Measurements from ENCODE around the gene EPN3. TPM values are rescaled to one million over a fixed set of nuclear protein-coding genes. Genes with fewer than 3 reads are reported as not detected.

Gene EPN3
- total RNA-seq, 1 donor from 2014 or later = 9.1 TPM

DNA sequence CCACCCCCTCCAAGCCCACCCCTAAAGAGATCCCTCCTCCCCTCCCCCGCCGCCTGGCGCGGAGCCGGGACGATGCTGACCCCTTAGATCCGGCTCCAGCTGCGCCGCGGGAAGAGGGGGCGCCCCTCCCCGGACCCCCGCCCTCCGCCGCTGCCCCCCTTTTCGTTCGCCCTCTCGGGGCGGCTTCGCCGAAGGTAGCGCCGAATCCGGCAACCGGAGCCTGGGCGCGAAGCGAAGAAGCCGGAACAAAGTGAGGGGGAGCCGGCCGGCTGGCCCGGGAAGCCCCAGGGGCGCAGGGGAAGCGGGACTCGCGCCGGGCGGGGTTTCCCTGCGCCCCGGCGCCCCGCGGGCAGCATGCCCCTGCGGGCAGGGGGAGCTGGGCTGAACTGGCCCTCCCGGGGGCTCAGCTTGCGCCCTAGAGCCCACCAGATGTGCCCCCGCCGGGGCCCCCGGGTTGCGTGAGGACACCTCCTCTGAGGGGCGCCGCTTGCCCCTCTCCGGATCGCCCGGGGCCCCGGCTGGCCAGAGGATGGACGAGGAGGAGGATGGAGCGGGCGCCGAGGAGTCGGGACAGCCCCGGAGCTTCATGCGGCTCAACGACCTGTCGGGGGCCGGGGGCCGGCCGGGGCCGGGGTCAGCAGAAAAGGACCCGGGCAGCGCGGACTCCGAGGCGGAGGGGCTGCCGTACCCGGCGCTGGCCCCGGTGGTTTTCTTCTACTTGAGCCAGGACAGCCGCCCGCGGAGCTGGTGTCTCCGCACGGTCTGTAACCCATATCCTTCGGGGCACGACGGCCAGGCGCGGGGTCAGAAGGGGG is 28.6 kb downstream of the EPN3 start:
- no peak overlapping the region for H3K27ac Mint-ChIP-seq
- no peaks in the 10 kb centered on the region for H3K9me3 Mint-ChIP-seq (ENCODE audit: low read depth)
- H3K4me3 Mint-ChIP-seq (ENCODE audit: low read depth) = no peak overlapping the region
- TF ChIP-seq, protein P1, sequence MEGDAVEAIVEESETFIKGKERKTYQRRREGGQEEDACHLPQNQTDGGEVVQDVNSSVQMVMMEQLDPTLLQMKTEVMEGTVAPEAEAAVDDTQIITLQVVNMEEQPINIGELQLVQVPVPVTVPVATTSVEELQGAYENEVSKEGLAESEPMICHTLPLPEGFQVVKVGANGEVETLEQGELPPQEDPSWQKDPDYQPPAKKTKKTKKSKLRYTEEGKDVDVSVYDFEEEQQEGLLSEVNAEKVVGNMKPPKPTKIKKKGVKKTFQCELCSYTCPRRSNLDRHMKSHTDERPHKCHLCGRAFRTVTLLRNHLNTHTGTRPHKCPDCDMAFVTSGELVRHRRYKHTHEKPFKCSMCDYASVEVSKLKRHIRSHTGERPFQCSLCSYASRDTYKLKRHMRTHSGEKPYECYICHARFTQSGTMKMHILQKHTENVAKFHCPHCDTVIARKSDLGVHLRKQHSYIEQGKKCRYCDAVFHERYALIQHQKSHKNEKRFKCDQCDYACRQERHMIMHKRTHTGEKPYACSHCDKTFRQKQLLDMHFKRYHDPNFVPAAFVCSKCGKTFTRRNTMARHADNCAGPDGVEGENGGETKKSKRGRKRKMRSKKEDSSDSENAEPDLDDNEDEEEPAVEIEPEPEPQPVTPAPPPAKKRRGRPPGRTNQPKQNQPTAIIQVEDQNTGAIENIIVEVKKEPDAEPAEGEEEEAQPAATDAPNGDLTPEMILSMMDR (IDR thresholded peaks at IDR 0.05; ENCODE audit: unreplicated experiment) = no peak
- DNase-seq (ENCODE audit: low spot score, unreplicated experiment) = no peak
- H3K27me3 Mint-ChIP-seq = peaks cover 81% of the 10 kb centered on the region
- H3K36me3 Mint-ChIP-seq (ENCODE audit: insufficient read depth) = no peaks in the 10 kb centered on the region
- H3K4me1 Mint-ChIP-seq (ENCODE audit: low read depth) = peaks cover 5% of the 10 kb centered on the region

DNA sequence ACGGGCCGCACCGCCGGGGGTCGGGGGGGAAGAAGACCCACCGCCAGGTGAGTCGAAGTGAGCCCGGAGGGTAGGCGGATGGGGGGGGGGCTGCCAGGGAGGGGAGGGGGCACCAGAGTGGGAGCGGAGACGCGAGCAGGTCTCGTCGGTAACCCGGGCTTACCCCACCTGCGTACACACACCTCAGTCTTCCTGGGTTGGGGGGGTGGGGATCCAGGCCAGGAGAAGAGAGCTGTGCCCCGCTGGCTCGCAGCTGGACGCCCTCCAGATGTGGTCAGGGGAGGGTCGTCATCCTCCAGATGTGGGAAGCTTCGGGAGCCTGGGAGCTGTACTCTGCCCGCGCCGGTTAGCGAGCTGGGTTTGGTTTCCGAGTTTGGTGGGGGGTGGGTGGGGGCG is 29.2 kb downstream of the EPN3 start:
- H3K9me3 Mint-ChIP-seq (ENCODE audit: low read depth) = no peaks in the 10 kb centered on the region
- DNase-seq (ENCODE audit: low spot score, unreplicated experiment) = no peak
- peaks cover 11% of the 10 kb centered on the region for H3K4me1 Mint-ChIP-seq (ENCODE audit: low read depth)
- no peak overlapping the region for H3K4me3 Mint-ChIP-seq (ENCODE audit: low read depth)
- no peaks in the 10 kb centered on the region for H3K36me3 Mint-ChIP-seq (ENCODE audit: insufficient read depth)
- peaks cover 81% of the 10 kb centered on the region for H3K27me3 Mint-ChIP-seq
- TF ChIP-seq, protein P1 (IDR thresholded peaks at IDR 0.05; ENCODE audit: unreplicated experiment) = no peak
- no peak overlapping the region for H3K27ac Mint-ChIP-seq

DNA sequence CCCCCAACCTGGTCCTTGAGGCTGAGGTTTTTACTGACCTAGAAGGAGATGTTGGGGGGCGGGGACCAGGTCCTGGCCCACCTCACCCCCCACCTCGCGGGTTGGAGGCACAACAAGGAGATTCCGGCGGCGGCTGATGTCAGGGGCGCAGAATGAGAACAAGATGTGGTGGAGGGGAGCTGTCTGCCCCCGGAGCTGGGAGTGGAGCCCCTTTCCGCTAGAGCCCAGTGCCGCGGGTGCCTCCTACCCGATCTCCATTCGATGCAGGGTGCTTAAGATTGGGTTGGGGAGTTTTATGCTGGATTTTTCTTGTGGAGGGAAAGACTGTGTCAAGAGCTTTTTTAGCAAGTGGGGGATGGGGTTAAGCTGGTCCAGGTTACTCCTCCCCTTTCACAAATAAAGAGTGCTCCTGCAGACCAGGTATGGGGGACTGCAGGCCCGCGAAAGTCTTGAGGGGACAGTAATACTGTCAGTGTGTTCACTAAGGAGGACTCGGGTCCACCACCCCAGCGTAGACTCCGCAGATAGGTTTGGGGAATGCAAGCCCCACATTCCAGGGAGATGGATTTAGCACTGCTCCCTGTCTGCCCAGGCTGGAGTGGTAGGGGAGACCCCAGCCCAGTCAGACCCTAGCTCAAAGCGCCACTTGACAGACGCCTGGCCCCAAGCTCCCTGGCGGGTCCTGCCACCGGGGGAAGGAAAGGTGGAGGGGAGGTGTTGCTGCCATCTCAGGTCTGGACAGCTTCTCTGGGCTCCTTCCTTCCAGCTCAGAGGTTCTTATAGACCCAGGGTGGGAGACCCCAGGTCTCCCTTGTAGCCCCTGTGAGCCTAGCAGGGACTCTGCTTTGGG is 29.9 kb downstream of the EPN3 start:
- Mint-ChIP-seq H3K9me3 (ENCODE audit: low read depth) (no peaks in the 10 kb centered on the region), H3K4me3 (ENCODE audit: low read depth) (no peak overlapping the region), H3K27me3 (peaks cover 79% of the 10 kb centered on the region), H3K27ac (no peak overlapping the region), H3K36me3 (ENCODE audit: insufficient read depth) (no peaks in the 10 kb centered on the region), H3K4me1 (ENCODE audit: low read depth) (peaks cover 15% of the 10 kb centered on the region)
- TF ChIP-seq, protein P1 (IDR thresholded peaks at IDR 0.05; ENCODE audit: unreplicated experiment) = no peak
- DNase-seq (ENCODE audit: low spot score, unreplicated experiment) = no peak

DNA sequence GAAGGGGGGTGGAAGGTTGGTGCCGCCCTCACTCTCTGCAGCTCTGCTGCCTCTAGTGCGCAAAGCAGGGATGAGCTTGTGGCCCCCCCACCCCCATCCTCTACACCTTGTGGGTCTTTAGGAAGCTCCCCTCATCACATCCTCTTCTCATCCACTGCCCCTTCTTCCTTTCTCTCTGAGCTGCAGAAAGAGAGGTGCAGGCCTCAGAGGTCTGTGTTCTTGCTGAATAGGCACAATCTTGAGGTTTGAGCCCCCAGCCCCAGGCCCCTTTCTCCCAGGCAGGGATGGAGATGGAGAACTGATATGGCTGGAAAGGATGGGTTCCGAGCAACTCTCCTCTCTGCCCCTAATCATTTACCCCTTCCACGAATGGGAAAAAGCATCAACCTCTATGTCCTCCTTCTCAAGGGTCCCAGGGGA is 30.6 kb downstream of the EPN3 start:
- H3K27ac Mint-ChIP-seq = no peak overlapping the region
- no peak for DNase-seq (ENCODE audit: low spot score, unreplicated experiment)
- TF ChIP-seq, protein P1 (IDR thresholded peaks at IDR 0.05; ENCODE audit: unreplicated experiment) = no peak
- peaks cover 17% of the 10 kb centered on the region for H3K4me1 Mint-ChIP-seq (ENCODE audit: low read depth)
- H3K27me3 Mint-ChIP-seq = peaks cover 79% of the 10 kb centered on the region
- H3K36me3 Mint-ChIP-seq (ENCODE audit: insufficient read depth) = no peaks in the 10 kb centered on the region
- H3K9me3 Mint-ChIP-seq (ENCODE audit: low read depth) = no peaks in the 10 kb centered on the region
- H3K4me3 Mint-ChIP-seq (ENCODE audit: low read depth) = no peak overlapping the region

DNA sequence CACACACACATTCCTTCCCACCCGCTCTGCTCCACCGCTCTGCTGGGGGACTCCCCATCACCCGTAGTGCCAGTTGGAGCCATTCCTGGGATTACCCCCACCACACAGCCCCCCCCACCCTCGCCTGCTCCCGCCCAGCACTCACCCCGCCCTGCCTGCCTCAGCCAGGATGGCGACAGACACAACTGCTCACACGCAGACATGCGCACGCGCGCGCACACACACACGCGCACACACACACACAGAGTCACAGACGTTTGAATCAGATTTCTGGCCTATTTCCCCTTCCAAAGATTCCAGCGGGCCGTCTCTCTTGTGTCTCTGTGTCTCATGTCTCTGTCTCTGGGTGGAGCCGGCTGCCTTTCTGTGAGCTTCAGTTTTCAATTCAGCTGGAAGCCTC is 32.4 kb downstream of the EPN3 start:
- Mint-ChIP-seq H3K27me3 (peaks cover 63% of the 10 kb centered on the region), H3K27ac (no peak overlapping the region), H3K9me3 (ENCODE audit: low read depth) (no peaks in the 10 kb centered on the region), H3K4me3 (ENCODE audit: low read depth) (no peak overlapping the region), H3K4me1 (ENCODE audit: low read depth) (peaks cover 17% of the 10 kb centered on the region), H3K36me3 (ENCODE audit: insufficient read depth) (no peaks in the 10 kb centered on the region)
- TF ChIP-seq, protein P1 (IDR thresholded peaks at IDR 0.05; ENCODE audit: unreplicated experiment) = no peak
- DNase-seq (ENCODE audit: low spot score, unreplicated experiment) = no peak
